Breast epithelium (tissue), 4 donors: ENCODE measurements around the gene CPEB3. TPM values are rescaled to one million over a fixed set of nuclear protein-coding genes. Genes with fewer than 3 reads are reported as not detected.

ENCODE experiments used
- DNase-seq, 2 donors: peaks; one replicate each; pipeline ENCODE4 v3.0.0-alpha.2; 2019; ENCODE audit warnings: low spot score in 2 of 2
- H3K27ac ChIP-seq, 2 donors: fragments of 200-600 bp; sonication (generic) in 1 of 2; one replicate each; pipeline ENCODE4 v1.5.1; 2016 to 2019; ENCODE audit warnings: mild to moderate bottlenecking in 1 of 2
- H3K27me3 ChIP-seq, 2 donors: fragments of 200-600 bp; sonication (generic) in 1 of 2; one replicate each; pipeline versions ENCODE4 v1.5.1 to v1.6.0; 2017 to 2019; ENCODE audit warnings: control low read depth in 1 of 2, mild to moderate bottlenecking in 1 of 2
- H3K36me3 ChIP-seq: fragments of 200-600 bp; one replicate; pipeline ENCODE4 v1.5.1; 2019
- H3K4me1 ChIP-seq, 2 donors: fragments of 200-600 bp; sonication (generic); one replicate each; pipeline ENCODE4 v1.5.1; 2016 to 2019; ENCODE audit warnings: control low read depth in 1 of 2
- H3K4me3 ChIP-seq, 3 donors: fragments of 200-600 bp; sonication (generic); 1 replicate in 2 of 3; 2 replicates in 1 of 3; pipeline ENCODE4 v1.5.1; 2016 to 2019; ENCODE audit warnings: mild to moderate bottlenecking in 3 of 3, moderate library complexity in 2 of 3
- H3K9me3 ChIP-seq, 2 donors: fragments of 200-600 bp; sonication (generic) in 1 of 2; one replicate each; pipeline ENCODE4 v1.5.1; 2016 to 2019; ENCODE audit warnings: control low read depth in 1 of 2
- CTCF ChIP-seq, 3 donors: fragments of 450-650 bp; IDR thresholded peaks; one replicate each; pipeline ENCODE4 v1.5.1; 2016 to 2017; ENCODE audit warnings: antibody characterized with exemption in 3 of 3, mild to moderate bottlenecking in 3 of 3, moderate library complexity in 3 of 3
- POLR2A ChIP-seq: fragments of 450-650 bp; IDR thresholded peaks from one replicate; pipeline ENCODE4 v1.6.1; 2016; ENCODE audit warnings: antibody characterized with exemption, mild to moderate bottlenecking, moderate library complexity
- POLR2AphosphoS5 ChIP-seq, 3 donors: sonication (generic); formaldehyde crosslinking; IDR thresholded peaks; one replicate each; pipeline ENCODE4 v1.6.1; 2017; ENCODE audit warnings: antibody characterized with exemption in 3 of 3
- intact Hi-C: fragments of 100-400 bp; cut with DNase I; formaldehyde crosslinking; loops from one replicate; pipeline ENCODE4 v1.15.1; 2023; ENCODE audit warnings: low total_unique reads
- total RNA-seq, 3 donors: library from RNA; depleted of rRNA; stranded (reverse); fragments of >200 nt; gene quantifications; one replicate each; pipeline ENCODE4 v1.1.0, GENCODE V29; 2016

CPEB3 gene
- total RNA-seq, 3 donors from 2014 or later: 3.8 to 12.1 (median 5.2) TPM

DNA sequence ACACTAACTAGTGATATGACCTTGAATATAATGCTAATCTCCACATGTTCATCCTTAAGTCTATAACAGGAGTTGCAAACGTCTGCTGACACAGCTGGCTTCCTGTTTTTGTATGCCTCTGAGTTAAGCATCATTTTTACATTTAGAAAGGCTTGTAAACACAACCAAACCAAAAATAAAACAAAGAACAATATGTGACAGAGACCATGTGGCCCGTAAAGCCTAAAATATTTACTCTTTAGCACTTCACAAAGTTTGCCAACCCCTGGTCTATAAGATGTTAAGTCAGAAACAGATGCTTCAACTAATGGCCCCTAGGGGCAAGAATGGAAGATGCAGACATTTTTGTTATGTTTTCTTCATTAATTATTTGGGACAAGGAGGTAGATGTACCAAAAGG, 109.3 kb downstream of the CPEB3 start:
- Histone ChIP-seq H3K36me3 (no peaks in the 10 kb centered on the region), H3K4me3 (no peak overlapping the region), H3K9me3 (no peaks in the 10 kb centered on the region), H3K27me3 (no peaks in the 10 kb centered on the region), H3K4me1 (no peaks in the 10 kb centered on the region), H3K27ac (no peak overlapping the region)
- TF ChIP-seq CTCF (IDR thresholded peaks at IDR 0.05): no peak
- no peak for TF ChIP-seq POLR2A
- no peak for TF ChIP-seq POLR2AphosphoS5 (IDR thresholded peaks at IDR 0.05)
- no peak for DNase-seq
- intact Hi-C loops: no loop called here

- intact Hi-C loops: no loop called here
- no peak overlapping the region for H3K27ac ChIP-seq
Observed at GRCh38 chr10:92180399-92180798, 110.5 kb downstream of the CPEB3 start.

GRCh38 chr10:92177546-92177945, 113.3 kb downstream of the CPEB3 start:
- TF ChIP-seq POLR2AphosphoS5 (IDR thresholded peaks at IDR 0.05): no peak
- no peak for TF ChIP-seq POLR2A
- TF ChIP-seq CTCF (IDR thresholded peaks at IDR 0.05): no peak
- DNase-seq: no peak
- no peaks in the 10 kb centered on the region for H3K36me3 ChIP-seq
- no peak overlapping the region for H3K4me3 ChIP-seq
- H3K27me3 ChIP-seq: no peaks in the 10 kb centered on the region
- H3K4me1 ChIP-seq: no peaks in the 10 kb centered on the region
- intact Hi-C loops: no loop called here
- no peaks in the 10 kb centered on the region for H3K9me3 ChIP-seq
- no peak overlapping the region for H3K27ac ChIP-seq

More at GRCh38 chr10:92180399-92180798, 110.5 kb downstream of the CPEB3 start:
- Histone ChIP-seq H3K4me1 (no peaks in the 10 kb centered on the region), H3K27me3 (no peaks in the 10 kb centered on the region), H3K9me3 (no peaks in the 10 kb centered on the region), H3K4me3 (no peak overlapping the region), H3K36me3 (no peaks in the 10 kb centered on the region)
- DNase-seq: no peak
- no peak for TF ChIP-seq POLR2AphosphoS5 (IDR thresholded peaks at IDR 0.05)
- TF ChIP-seq POLR2A: no peak
- TF ChIP-seq CTCF (IDR thresholded peaks at IDR 0.05): no peak

GRCh38 chr10:92175164-92175563, 115.7 kb downstream of the CPEB3 start:
- H3K4me3 ChIP-seq: no peak overlapping the region
- intact Hi-C loops: no loop called here
- H3K27me3 ChIP-seq: no peaks in the 10 kb centered on the region
- H3K27ac ChIP-seq: no peak overlapping the region
- TF ChIP-seq POLR2AphosphoS5 (IDR thresholded peaks at IDR 0.05): no peak
- no peaks in the 10 kb centered on the region for H3K9me3 ChIP-seq
- H3K36me3 ChIP-seq: no peaks in the 10 kb centered on the region
- DNase-seq: no peak
- H3K4me1 ChIP-seq: no peaks in the 10 kb centered on the region

DNA sequence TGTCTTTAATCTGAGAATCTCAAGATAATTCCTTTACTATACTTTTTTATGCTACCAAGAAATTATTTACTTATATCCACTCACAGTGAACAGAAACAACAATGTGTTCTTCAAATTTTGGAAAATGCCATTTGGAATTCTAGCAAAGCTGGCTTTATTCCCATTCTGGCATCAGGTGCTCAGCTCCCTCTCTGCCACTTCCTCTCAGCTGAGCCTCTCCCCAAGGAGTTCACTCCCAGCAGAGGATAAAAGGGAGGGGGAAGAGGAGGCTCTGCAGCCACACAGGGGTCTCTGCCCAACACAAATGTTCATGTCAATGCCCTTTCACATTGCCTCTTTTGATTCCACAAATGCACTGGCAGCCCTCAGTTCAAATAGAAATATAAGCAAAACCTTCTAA, 116.9 kb downstream of the CPEB3 start:
- no peak overlapping the region for H3K4me3 ChIP-seq
- TF ChIP-seq POLR2A (no peak), CTCF (IDR thresholded peaks at IDR 0.05) (no peak), POLR2AphosphoS5 (IDR thresholded peaks at IDR 0.05) (no peak)
- no peaks in the 10 kb centered on the region for H3K27me3 ChIP-seq
- no peak overlapping the region for H3K27ac ChIP-seq
- no peak for DNase-seq
- H3K4me1 ChIP-seq: no peaks in the 10 kb centered on the region
- no peaks in the 10 kb centered on the region for H3K36me3 ChIP-seq
- H3K9me3 ChIP-seq: no peaks in the 10 kb centered on the region
- intact Hi-C loops: no loop called here
